Measurements from ENCODE around the gene ITPR1.

Gene ITPR1

DNA sequence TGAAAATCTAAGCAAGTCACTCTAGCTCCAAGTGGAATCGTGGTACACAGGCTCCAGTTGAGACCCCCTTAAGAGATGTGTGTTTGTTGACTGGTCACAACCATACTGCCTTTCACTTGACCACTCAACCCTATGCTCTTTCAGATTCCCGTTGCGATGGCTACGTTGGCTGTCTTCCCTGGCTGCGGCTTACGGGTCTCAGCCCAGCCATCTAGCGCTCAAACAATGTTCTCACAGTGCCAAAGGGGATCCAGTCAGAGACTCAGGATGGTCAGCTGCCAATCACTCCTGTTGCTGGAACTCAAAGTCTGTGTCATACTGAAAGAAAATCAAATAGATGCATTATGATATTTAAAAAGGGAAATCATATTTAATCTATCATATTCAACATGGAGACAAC, 237.6 kb downstream of the ITPR1 start:
- no peaks in the 10 kb centered on the region for H3K9me3 ChIP-seq (ENCODE audit: insufficient read depth, low read depth, low read length)
- 92% methylated on average over 7 of the region's 7 CpGs for WGBS
- H3K4me3 ChIP-seq (ENCODE audit: low read length) = no peak overlapping the region
- no peaks in the 10 kb centered on the region for H3K36me3 ChIP-seq (ENCODE audit: insufficient read depth, low read length)
- no peak overlapping the region for H3K27ac ChIP-seq (ENCODE audit: low read depth, low read length)
- peaks cover 21% of the 10 kb centered on the region for H3K4me1 ChIP-seq (ENCODE audit: insufficient read depth, low read length)
- no peaks in the 10 kb centered on the region for H3K27me3 ChIP-seq (ENCODE audit: insufficient read depth, low read length)
- no peak overlapping the region for H3K9ac ChIP-seq (ENCODE audit: low read depth, low read length)

DNA sequence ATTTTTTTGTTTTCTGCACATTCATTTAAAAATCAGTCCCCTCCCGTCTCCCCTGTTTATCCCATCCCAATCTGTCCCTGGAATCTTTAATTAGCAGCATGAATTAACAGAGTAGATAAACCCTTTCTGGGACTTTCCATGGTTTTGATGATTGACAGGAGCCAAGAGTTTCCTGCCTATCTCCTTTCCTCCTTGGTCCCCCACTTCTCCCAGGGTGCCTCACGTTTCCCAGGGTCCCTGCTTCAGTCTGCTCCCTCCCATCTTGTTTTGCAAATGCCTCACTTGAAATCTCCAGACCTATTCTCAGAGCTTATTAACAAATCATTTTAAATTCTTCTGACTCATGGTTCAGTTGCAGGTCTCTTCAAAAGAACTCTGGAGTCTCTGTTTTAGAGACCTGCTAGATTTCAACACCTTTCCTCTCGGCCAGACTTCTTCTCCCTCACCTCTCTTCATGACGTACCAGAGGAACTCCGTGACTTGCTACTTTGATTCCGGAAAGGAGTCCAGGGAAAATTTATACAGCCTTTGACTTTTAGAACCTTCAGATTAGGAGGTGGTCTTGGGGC, 238.5 kb downstream of the ITPR1 start:
- H3K27ac ChIP-seq (ENCODE audit: low read depth, low read length) = no peak overlapping the region

DNA sequence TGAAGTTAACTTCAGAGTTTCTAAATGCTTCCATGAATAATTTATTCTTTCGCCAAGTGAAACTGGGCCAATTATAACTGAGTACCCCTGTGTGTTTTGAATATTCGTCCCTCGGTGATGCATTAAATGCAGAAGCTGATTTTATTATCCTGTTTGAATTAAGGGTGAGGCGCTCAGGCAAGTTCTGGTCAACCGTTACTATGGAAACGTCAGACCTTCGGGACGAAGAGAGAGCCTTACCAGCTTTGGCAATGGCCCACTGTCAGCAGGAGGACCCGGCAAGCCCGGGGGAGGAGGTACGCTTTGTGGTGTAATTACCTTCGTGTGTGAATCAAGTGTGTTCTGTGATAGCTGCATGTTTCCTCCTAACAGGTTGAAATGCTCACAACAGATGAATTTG, 239.8 kb downstream of the ITPR1 start:
- H3K9ac ChIP-seq (ENCODE audit: low read depth, low read length) = no peak overlapping the region
- H3K9me3 ChIP-seq (ENCODE audit: insufficient read depth, low read depth, low read length) = no peaks in the 10 kb centered on the region
- no peaks in the 10 kb centered on the region for H3K36me3 ChIP-seq (ENCODE audit: insufficient read depth, low read length)
- peaks cover 21% of the 10 kb centered on the region for H3K4me1 ChIP-seq (ENCODE audit: insufficient read depth, low read length)
- no peaks in the 10 kb centered on the region for H3K27me3 ChIP-seq (ENCODE audit: insufficient read depth, low read length)
- H3K27ac ChIP-seq (ENCODE audit: low read depth, low read length) = no peak overlapping the region
- 62% methylated on average over 12 of the region's 12 CpGs for WGBS
- no peak overlapping the region for H3K4me3 ChIP-seq (ENCODE audit: low read length)

More for the DNA sequence above, 238.5 kb downstream of the ITPR1 start:
- 84% methylated on average over 6 of the region's 6 CpGs for WGBS
- peaks cover 21% of the 10 kb centered on the region for H3K4me1 ChIP-seq (ENCODE audit: insufficient read depth, low read length)
- H3K9ac ChIP-seq (ENCODE audit: low read depth, low read length) = no peak overlapping the region
- H3K4me3 ChIP-seq (ENCODE audit: low read length) = no peak overlapping the region
- no peaks in the 10 kb centered on the region for H3K9me3 ChIP-seq (ENCODE audit: insufficient read depth, low read depth, low read length)
- no peaks in the 10 kb centered on the region for H3K27me3 ChIP-seq (ENCODE audit: insufficient read depth, low read length)
- H3K36me3 ChIP-seq (ENCODE audit: insufficient read depth, low read length) = no peaks in the 10 kb centered on the region

DNA sequence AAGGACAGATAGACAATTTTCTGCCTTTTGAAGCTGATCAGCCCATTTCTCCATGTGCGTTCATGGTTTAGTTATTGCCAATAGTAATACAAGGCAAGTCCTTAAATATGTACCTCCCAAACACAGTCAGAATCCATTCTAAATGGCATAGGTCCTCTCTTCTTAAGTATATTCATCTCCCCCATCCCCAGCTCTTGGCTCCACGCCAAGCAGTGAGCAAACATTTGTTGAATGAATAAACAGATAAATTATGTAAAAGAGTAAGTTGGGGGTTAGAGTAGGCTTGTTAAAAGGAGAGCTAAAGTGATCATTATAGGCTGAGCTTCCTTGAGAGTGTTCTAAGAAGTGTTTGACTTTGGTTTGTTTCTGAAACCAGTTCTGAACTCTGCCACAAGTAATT, 241.3 kb downstream of the ITPR1 start:
- Histone ChIP-seq H3K9me3 (ENCODE audit: insufficient read depth, low read depth, low read length) (no peaks in the 10 kb centered on the region), H3K4me3 (ENCODE audit: low read length) (no peak overlapping the region), H3K27me3 (ENCODE audit: insufficient read depth, low read length) (no peaks in the 10 kb centered on the region), H3K27ac (ENCODE audit: low read depth, low read length) (no peak overlapping the region), H3K9ac (ENCODE audit: low read depth, low read length) (no peak overlapping the region), H3K36me3 (ENCODE audit: insufficient read depth, low read length) (no peaks in the 10 kb centered on the region), H3K4me1 (ENCODE audit: insufficient read depth, low read length) (peaks cover 21% of the 10 kb centered on the region)
- 78% methylated on average over 2 of the region's 2 CpGs for WGBS

DNA sequence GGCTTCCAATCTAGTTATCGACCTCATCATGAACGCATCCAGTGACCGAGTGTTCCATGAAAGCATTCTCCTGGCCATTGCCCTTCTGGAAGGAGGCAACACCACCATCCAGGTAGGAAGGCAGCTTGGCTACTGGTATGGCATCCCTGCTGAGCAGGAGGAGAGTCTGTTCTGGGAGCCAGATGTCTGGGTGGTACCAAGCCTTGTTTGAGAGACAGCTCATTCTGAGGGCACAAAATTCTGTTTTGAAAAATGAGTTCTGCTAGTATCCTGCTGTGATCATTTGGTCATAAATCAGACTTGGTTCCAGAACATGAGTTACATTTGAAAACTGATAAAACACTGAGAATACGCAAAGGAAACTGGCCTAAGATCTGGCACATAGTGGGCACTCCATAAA, 242.1 kb downstream of the ITPR1 start:
- no peaks in the 10 kb centered on the region for H3K9me3 ChIP-seq (ENCODE audit: insufficient read depth, low read depth, low read length)
- no peaks in the 10 kb centered on the region for H3K36me3 ChIP-seq (ENCODE audit: insufficient read depth, low read length)
- H3K4me1 ChIP-seq (ENCODE audit: insufficient read depth, low read length) = peaks cover 21% of the 10 kb centered on the region
- H3K27me3 ChIP-seq (ENCODE audit: insufficient read depth, low read length) = no peaks in the 10 kb centered on the region
- no peak overlapping the region for H3K9ac ChIP-seq (ENCODE audit: low read depth, low read length)
- WGBS = 96% methylated on average over 4 of the region's 4 CpGs
- no peak overlapping the region for H3K4me3 ChIP-seq (ENCODE audit: low read length)
- no peak overlapping the region for H3K27ac ChIP-seq (ENCODE audit: low read depth, low read length)

DNA sequence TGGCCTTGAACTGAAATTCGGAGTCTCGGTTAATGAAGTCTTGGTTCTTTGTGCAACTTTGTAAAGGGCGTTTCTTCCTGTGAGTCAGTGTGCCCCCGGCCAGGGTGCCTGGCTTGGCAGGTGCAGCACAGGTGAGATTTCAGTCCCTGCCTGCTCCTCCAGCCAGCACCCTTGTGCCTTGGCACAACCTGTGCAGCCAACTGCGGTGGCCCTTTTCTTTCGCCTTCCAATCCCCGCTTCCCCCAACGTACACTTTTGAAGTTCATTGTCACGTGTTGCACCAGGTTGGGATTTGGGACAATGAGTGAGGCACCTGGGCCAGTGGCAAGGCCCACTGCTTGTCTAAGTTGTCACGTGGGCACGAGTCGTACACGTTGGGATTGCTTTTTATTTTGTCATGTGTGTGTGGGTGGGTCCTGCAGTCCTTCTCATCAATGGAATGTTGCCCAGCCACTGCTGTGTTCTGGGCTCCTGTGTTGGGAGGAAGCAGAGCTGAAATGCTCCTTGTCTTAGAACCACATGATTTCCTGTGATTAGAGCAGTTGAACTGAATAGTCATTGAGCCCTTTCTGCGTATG, 243.2 kb downstream of the ITPR1 start:
- peaks cover 14% of the 10 kb centered on the region for H3K4me1 ChIP-seq (ENCODE audit: insufficient read depth, low read length)

DNA sequence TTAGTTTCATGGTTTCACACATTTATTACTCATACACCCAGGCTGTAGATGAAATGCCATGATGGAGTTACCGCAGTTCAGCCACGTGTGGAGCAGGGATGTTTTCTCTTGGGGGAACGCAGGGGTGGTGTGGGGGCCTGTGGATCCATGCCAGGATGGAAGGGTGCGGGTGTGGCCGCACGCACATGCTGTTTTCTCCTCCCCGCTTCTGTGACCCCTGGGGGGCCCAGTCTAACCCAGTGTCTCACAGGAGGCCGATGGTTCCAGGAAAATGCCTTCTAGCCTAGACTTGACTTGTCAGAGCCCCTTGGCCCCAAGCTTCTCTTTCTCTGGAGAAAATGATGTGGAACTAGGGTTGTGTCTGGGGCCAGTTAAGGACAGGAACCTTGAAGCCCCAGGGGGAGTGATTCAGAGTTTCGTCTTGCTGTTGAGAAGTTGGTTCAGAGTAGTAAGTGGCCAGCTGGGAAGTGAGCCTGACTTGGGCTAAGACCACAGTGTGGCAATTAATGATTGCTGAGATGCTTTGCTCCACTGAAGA, 245.7 kb downstream of the ITPR1 start:
- 95% methylated on average over 9 of the region's 9 CpGs for WGBS
- Histone ChIP-seq H3K36me3 (ENCODE audit: insufficient read depth, low read length) (no peaks in the 10 kb centered on the region), H3K4me3 (ENCODE audit: low read length) (no peak overlapping the region), H3K9ac (ENCODE audit: low read depth, low read length) (no peak overlapping the region), H3K9me3 (ENCODE audit: insufficient read depth, low read depth, low read length) (no peaks in the 10 kb centered on the region), H3K4me1 (ENCODE audit: insufficient read depth, low read length) (no peaks in the 10 kb centered on the region), H3K27me3 (ENCODE audit: insufficient read depth, low read length) (no peaks in the 10 kb centered on the region), H3K27ac (ENCODE audit: low read depth, low read length) (no peak overlapping the region)

More for the DNA sequence above, 243.2 kb downstream of the ITPR1 start:
- WGBS = 94% methylated on average over 14 of the region's 14 CpGs
- no peaks in the 10 kb centered on the region for H3K27me3 ChIP-seq (ENCODE audit: insufficient read depth, low read length)
- no peaks in the 10 kb centered on the region for H3K36me3 ChIP-seq (ENCODE audit: insufficient read depth, low read length)
- no peak overlapping the region for H3K9ac ChIP-seq (ENCODE audit: low read depth, low read length)
- H3K9me3 ChIP-seq (ENCODE audit: insufficient read depth, low read depth, low read length) = no peaks in the 10 kb centered on the region
- no peak overlapping the region for H3K4me3 ChIP-seq (ENCODE audit: low read length)
- no peak overlapping the region for H3K27ac ChIP-seq (ENCODE audit: low read depth, low read length)

DNA sequence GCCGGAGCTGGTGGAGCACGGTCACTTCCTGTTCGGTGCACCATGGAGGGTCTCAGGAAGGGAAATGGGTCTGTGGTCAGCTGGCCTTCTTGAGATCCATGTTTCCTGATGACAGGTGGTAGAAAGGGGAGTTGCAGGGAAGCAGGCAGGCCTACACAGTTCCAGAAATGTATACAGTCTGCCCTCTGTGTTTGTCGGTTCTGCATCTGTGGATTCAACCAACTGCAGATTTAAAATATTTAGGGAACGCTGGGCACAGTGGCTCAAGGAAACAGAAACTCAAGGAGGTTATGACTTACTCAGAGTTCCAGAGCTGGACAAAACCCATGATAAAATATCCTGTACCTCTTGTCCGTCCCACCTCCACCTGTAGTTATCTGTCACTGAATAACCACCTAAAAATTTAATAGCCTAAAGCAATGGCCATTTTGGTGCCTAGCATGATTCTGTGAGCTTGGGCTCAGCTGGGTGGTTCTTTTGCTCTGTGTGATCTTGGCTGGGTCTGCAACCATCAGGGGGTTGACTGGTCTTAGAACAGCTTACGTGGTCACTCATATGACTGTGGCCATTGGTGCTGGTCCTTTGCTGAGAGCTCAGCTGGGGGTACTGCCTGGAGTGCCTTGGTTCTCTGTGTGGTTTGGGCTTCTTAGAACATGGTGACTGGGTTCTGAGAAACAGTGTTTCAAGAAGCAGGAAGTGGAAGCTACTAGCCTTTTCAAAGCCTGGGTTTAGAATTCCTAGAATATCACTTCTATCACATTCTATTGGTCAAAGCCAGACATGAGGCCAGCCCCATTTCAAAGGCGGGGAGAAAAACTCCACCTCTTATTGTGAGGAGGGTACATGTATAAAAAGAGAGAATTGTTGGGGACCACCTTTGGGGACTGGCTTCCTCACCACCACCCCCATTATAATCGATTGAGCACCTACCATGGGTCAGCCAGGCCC, 246.4 kb downstream of the ITPR1 start:
- Histone ChIP-seq H3K36me3 (ENCODE audit: insufficient read depth, low read length) (no peaks in the 10 kb centered on the region), H3K9me3 (ENCODE audit: insufficient read depth, low read depth, low read length) (no peaks in the 10 kb centered on the region), H3K9ac (ENCODE audit: low read depth, low read length) (no peak overlapping the region), H3K4me3 (ENCODE audit: low read length) (no peak overlapping the region), H3K27ac (ENCODE audit: low read depth, low read length) (no peak overlapping the region), H3K4me1 (ENCODE audit: insufficient read depth, low read length) (no peaks in the 10 kb centered on the region), H3K27me3 (ENCODE audit: insufficient read depth, low read length) (no peaks in the 10 kb centered on the region)
- WGBS = 84% methylated on average over 8 of the region's 9 CpGs

DNA sequence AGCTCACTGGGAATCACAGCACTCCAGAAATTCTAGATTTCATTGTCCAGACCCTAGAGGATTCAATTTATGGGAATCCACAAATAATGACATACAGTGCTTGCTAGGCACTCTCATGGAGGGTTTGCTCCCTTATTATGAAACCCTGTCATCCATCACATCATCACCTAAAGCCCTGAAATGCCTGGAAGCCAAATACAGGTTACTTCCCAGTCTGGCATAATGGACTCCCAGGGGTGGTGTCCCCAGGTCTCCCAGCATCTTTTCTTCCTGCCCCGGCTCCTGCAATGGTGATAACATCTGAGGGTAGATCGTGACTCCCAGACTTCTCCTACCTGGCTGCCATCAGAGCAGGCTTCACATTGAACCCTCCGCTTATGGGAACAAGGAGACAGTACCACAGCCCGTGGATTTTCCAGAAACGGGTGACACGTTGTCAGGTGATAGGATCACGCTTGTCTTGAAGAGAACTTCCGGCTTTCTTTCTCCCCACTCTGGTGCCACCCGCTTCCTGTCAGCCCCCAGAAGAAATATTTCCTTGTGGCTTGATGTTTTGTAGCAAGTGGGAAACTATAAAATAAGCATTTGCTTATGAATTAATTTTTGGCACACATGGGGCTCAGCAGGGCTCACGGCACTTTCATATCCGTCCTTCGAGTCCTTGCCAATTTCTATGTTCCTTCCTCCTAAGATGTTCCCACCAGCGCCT, 247.4 kb downstream of the ITPR1 start:
- no peak overlapping the region for H3K27ac ChIP-seq (ENCODE audit: low read depth, low read length)

DNA sequence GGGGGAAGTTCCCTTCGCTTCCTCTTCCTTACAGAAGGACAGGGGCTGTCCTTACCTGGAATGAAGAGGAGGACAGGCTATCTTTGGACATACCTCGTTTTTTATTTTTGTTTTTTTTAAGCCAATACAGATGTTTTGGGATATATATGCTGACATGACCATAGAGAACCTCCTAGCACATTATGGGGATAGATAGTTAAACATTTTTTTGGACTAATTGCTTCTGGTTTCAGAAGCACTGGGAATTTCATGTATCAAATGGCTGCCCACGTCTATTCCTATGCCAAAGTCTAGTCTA, 247.9 kb downstream of the ITPR1 start:
- H3K9me3 ChIP-seq (ENCODE audit: insufficient read depth, low read depth, low read length) = no peaks in the 10 kb centered on the region
- no peak overlapping the region for H3K4me3 ChIP-seq (ENCODE audit: low read length)
- WGBS = 97% methylated on average over 2 of the region's 3 CpGs
- H3K36me3 ChIP-seq (ENCODE audit: insufficient read depth, low read length) = no peaks in the 10 kb centered on the region
- no peaks in the 10 kb centered on the region for H3K27me3 ChIP-seq (ENCODE audit: insufficient read depth, low read length)
- H3K27ac ChIP-seq (ENCODE audit: low read depth, low read length) = no peak overlapping the region
- no peaks in the 10 kb centered on the region for H3K4me1 ChIP-seq (ENCODE audit: insufficient read depth, low read length)
- no peak overlapping the region for H3K9ac ChIP-seq (ENCODE audit: low read depth, low read length)

More for the DNA sequence above, 247.4 kb downstream of the ITPR1 start:
- H3K9ac ChIP-seq (ENCODE audit: low read depth, low read length) = no peak overlapping the region
- no peaks in the 10 kb centered on the region for H3K27me3 ChIP-seq (ENCODE audit: insufficient read depth, low read length)
- no peak overlapping the region for H3K4me3 ChIP-seq (ENCODE audit: low read length)
- WGBS = 87% methylated on average over 13 of the region's 13 CpGs
- H3K9me3 ChIP-seq (ENCODE audit: insufficient read depth, low read depth, low read length) = no peaks in the 10 kb centered on the region
- H3K4me1 ChIP-seq (ENCODE audit: insufficient read depth, low read length) = no peaks in the 10 kb centered on the region
- no peaks in the 10 kb centered on the region for H3K36me3 ChIP-seq (ENCODE audit: insufficient read depth, low read length)

Measured in HUES64 (cell line).